ENCODE measurements around the gene WAPL.
"Not testable (repeated sequence)": the region's sequence is repeated elsewhere in the genome, so short reads cannot be mapped to it uniquely, and the experiment has no call there.

WAPL gene

GRCh38 chr10:86409183-86409582 lies 112.4 kb downstream of the WAPL start:
- no peak for DNase-seq

DNA sequence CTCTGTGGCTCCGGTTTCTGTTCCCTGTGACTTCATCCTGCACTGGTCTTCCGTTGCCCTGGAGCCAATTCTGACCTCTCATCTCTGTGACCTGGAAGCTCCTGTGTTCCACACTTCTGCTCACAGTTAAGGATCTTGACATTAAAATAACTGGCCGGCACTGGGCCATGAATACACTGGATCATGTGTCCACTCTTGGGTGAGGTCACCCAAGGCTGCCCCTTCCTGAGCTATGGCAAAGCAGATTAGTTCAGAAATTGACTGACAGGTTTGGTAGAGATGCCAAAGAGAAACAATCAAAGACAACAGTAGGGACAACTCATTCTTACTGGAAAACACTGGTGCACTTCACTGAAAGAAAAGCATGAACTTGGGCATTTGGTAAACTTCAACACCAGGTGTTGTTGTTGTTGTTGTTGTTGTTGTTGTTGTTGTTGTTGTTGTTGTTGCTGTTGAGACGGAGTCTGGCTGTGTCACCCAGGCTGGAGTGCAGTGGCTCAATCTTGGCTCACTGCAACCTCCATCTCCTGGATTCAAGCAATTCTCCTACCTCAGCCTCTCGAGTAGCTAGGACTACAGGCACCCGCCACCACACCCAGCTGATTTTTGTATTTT lies 118.3 kb downstream of the WAPL start:
- DNase-seq: no peak

DNA sequence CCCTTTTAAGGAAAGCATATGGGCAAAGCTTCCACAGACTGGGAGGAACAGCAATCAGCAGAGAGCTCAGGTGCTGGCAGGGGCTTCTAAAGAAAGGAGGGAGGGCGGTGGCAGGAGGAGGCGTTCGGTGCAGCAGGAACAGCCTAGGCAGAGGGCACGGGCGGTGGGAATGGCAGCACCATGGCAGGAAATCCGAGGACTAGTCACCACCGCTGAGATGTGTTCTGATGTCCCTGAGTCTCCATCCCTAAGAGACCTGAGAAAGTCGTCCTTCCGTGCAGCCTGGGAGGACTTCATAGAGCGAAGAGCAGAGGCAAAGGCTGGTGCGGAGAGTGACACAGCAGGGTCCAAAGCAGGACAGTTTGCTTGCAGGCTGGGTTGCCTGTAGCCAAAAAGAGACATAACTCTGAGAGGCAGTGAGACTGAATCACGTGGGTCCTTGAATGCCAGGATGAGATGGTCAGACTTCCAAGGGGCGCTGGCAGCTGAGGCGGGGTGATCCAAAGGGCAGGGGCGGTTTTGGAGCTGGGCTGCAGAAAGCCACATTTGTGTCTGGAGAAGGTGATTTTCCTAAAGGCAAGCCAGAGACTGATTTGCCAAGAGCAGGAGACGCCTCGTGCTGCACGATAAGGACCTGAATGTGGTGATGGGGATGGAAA lies 119.2 kb downstream of the WAPL start:
- DNase-seq: no peak

- DNase-seq: no peak
Observed at GRCh38 chr10:86401588-86402282, 119.9 kb downstream of the WAPL start.

DNA sequence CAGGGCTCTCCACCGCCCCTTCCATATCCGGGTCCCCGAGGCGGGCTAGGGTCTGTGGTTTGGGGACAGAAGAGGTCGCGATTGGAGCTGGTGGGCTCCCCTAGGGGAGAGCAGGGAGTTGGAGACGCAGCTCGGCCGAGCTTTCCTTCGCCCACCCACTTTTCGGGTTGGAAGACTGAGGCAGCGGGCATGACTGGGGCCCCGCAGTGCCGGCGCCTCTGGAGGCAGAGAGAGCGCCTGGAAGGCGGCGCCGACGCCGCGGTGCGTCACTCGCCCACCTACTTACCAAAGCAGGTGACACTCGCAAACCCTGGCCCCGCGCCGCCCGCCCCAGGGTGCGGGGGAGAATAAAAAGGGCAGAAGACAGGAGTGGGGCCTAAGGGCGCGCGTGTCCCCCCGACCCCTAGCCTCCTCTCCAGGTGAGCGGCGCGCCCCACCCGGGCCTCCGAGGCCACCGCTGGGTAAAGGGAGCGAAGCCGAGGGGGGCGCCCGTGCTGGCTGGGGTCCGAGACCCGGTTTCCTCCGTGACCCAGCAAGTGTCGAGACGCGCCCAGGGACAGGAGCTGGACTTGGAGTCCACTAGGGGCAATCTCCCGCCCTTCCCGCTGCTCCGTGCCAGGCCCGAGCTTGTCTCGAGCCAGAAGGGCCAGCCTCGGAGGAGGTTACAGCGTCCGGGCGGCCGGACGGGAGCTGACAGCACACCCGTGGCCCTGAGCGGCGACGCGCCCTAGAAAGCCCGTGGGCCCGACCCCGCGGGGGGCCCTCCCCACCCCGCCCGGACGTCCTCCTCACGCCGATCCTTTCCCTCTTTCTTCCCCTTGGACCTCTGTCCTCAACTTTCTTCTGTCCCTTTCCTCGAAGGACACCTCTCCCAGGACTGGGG lies 120.6 kb downstream of the WAPL start:
- DNase-seq: no peak

DNA sequence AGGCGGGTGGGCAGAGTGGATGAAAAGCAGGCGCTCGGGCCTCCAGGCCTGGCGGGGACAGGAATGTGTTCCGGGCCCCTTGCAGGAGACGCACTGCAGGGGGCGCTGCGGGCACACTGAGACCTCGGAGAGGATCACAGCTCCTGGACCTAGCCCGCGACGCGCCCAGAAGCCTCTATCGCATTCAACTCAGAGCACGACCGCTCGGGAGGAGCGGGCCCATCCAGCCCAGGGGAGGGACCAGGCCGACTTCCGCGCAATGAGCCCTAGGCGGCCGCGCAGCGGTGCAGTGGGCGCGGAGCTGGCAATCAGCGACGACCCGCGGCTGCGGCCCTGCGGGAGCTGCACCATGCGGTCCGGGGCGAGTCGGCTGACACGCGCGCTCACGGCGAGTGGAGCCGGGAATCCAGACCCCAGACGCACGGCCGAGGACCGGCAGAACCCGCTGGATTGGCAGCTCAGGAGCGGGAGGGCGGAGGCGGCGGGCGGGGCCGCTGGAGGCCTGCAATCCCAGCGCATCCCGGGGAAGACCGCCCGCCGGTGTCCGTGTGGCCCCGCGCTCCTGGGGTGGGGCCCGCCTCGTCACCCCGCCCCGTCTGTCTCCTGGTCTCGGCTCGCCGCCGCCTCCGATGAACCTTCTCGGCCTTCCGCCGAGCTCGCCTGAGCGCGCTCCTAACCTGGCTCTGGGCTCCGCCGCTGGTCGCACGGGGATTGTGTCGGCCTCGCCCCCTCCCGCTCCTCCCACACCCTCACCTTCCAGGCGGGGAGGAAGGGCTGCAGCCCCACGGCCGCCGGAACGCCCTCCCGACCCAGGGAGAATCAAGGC lies 121.5 kb downstream of the WAPL start:
- DNase-seq: peak; percentile 91

GRCh38 chr10:86399514-86399878 lies 122.1 kb downstream of the WAPL start:
- no peak for DNase-seq

GRCh38 chr10:86397120-86397519 lies 124.5 kb downstream of the WAPL start:
- DNase-seq: no peak

- no peak for DNase-seq
Observed at GRCh38 chr10:86393862-86394455, 127.6 kb downstream of the WAPL start.

DNA sequence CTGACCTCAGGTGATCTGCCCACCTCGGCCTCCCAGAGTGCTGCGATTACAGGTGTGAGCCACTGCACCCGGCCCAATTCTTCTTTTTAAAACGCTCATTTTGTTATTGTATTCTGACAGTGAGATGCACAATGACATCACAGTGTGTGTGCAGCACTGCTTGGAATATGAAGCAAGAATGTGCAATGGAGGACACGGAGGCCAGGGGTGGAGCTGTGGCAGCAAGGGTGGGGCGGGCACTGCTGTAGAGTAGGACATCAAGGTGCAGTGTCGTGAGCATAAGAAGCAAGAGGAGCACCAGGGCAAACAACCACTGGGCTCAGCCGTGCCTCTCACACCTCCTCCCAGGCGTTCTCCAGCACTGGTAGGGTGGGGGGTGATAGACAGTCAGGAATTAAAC lies 128.2 kb downstream of the WAPL start:
- DNase-seq: no peak

GRCh38 chr10:86392723-86393094 lies 128.9 kb downstream of the WAPL start:
- no peak for DNase-seq

- no peak for DNase-seq
Observed at GRCh38 chr10:86391986-86392722, 129.4 kb downstream of the WAPL start.

DNA sequence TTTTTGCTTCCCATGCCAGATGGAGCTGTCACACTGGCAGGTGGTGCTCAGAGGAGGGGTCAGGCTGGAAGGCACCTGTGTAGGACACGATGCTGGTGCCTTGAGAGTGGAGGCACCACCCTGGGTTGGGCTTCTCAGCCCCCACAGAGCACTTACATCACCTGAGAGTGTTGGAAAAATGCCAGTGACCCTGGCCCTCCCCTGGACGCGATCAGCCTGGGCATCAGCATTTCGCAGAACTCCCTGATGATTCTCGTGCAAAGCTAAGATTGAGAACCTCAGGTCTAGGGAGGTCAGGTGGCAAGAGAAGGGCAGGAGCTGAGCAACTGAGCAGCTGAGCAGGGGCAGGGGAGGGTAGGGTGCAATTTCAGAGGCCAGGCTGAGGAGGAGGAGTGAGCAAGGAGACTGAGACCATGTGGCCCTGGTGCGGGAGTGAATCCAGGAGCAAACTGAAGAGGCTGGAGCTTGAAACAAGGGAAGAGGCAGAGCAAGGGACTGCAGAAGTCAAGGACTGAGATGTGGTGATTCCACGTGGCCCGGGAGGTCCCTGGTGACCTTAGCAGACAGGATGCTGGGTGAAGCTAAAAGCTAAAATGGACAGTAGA lies 130.3 kb downstream of the WAPL start:
- no peak for DNase-seq

DNA sequence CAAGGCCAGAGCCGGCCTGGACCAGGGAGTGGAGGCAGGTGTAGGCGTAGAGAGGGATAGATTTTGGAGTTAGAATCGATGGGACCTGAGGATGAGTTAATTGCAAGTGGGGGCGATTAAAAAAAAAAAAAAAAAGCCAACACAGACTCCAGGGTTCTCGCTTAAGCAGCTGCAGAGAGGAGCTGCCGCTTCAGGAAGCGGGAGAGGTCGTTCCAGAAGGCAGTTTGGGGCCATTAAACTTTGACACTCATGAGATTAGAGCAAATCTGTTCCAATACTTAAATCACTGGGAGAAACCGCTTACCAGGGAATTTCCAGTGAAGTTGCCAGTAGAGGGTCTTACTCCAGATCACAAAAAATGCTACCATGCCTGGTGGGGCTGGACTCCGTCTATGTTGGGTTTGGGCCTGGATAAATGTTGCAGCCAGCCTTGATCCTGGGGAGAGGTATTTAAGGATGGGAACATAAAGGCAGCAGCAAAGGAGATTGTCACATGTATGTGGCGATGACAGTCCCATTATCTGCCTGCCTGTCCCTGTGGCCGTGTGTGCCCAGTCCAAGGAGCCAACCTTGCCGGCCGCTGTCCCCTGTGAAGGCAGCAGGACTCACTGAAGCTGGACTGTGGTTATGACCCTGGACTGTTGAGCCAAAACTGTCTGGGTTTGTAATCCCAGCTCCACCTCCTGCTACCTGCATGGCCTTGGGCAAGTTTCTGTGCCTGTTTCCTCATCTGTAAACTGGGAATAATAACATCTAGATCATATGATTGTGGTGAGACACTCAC lies 131.1 kb downstream of the WAPL start:
- no peak for DNase-seq

- DNase-seq: no peak
Observed at GRCh38 chr10:86389441-86390193, 132.0 kb downstream of the WAPL start.

- DNase-seq: not testable (repeated sequence)
Observed at GRCh38 chr10:86389109-86389440, 132.5 kb downstream of the WAPL start.

- no peak for DNase-seq
Observed at GRCh38 chr10:86388119-86388704, 133.4 kb downstream of the WAPL start.

DNA sequence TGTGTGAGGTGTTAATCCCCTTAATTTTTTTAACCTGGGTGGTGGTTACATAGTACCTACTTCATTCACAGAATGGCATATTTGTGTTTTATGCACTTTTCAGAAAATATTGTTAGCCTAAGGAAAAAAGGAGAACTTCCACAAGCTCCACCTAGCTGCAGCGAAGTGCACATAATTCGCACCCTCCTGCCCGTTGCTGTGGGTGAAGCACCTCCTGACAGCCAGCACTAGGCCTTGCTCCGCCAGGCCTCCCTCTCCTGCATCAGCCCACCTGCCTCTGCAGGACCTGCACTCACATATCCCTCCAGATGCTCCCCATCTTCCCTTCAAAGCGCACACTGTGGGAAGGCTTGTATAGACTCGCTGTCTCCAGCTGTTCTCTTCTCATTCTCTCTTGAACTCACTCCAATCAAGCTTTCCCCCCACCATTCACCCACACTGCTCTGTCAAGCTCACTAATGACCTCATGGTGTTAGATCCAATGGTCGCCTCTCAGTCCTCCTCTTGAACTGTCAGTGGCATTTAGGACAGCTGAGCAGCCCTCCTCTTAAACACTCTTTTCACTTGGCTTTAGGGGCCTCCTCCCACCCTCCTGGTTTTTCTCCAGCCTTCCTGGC lies 134.3 kb downstream of the WAPL start:
- no peak for DNase-seq

- DNase-seq: no peak
Observed at GRCh38 chr10:86385806-86386205, 135.8 kb downstream of the WAPL start.
